CD14-positive monocyte (primary cell): ENCODE results near the gene CETP. TPM values are rescaled to one million over a fixed set of nuclear protein-coding genes. Genes with fewer than 3 reads are reported as not detected.

Experiments
- DNase-seq, 3 donors: peaks; one replicate each; pipeline ENCODE4 v3.0.0-alpha.2; 2011 to 2022
- H2AFZ ChIP-seq: 2 replicates; pipeline ENCODE4 v1.6.0; 2012; ENCODE audit warnings: mild to moderate bottlenecking, low read depth, low read length, inconsistent platforms; ENCODE audit not compliant: insufficient read depth, poor library complexity, severe bottlenecking
- H3K27ac ChIP-seq, 2 donors: 1 replicate in 1 of 2; 2 replicates in 1 of 2; pipeline ENCODE4 v1.5.1; 2012 to 2013; ENCODE audit warnings: low read length in 2 of 2, control low read depth in 1 of 2, inconsistent platforms in 1 of 2, low read depth in 1 of 2, mild to moderate bottlenecking in 1 of 2
- H3K27me3 ChIP-seq, 2 donors: one replicate each; pipeline versions ENCODE4 v1.6.0 to v1.6.1; 2011 to 2013; ENCODE audit warnings: low read length in 2 of 2; ENCODE audit not compliant: control insufficient read depth in 2 of 2, insufficient read depth in 2 of 2
- H3K36me3 ChIP-seq, 2 donors: replicated peaks in 1 of 2; 1 replicate in 1 of 2; 2 replicates in 1 of 2; pipeline versions ENCODE4 v1.5.1 to v1.6.1; 2012 to 2013; ENCODE audit warnings: low read length in 2 of 2, control low read depth in 1 of 2, inconsistent platforms in 1 of 2, mild to moderate bottlenecking in 1 of 2; ENCODE audit not compliant: insufficient read depth in 2 of 2, control insufficient read depth in 1 of 2
- H3K4me1 ChIP-seq, 2 donors: 1 replicate in 1 of 2; 2 replicates in 1 of 2; pipeline versions ENCODE4 v1.5.1 to v1.6.1; 2012 to 2013; ENCODE audit warnings: low read length in 2 of 2, control low read depth in 1 of 2, inconsistent platforms in 1 of 2, mild to moderate bottlenecking in 1 of 2, moderate library complexity in 1 of 2; ENCODE audit not compliant: insufficient read depth in 2 of 2, control insufficient read depth in 1 of 2
- H3K4me2 ChIP-seq: replicated peaks from 2 replicates; pipeline ENCODE3; 2012; ENCODE audit warnings: low read length, moderate library complexity, mild to moderate bottlenecking; ENCODE audit not compliant: poor library complexity, severe bottlenecking; ENCODE audit errors: extremely low read depth
- H3K4me3 ChIP-seq, 3 experiments: fragments of 200-600 bp in 1 of 3; sonication (generic) in 1 of 3; replicated peaks in 1 of 3; 1 replicate in 2 of 3; 2 replicates in 1 of 3; pipeline ENCODE4 v1.5.1; 2011 to 2013; ENCODE audit warnings: low read length in 3 of 3, mild to moderate bottlenecking in 3 of 3, control low read depth in 2 of 3, low read depth in 2 of 3, inconsistent platforms in 1 of 3, moderate library complexity in 1 of 3
- H3K79me2 ChIP-seq: 2 replicates; pipeline ENCODE4 v1.6.0; 2012; ENCODE audit warnings: mild to moderate bottlenecking, control low read depth, inconsistent platforms, low read length, moderate library complexity; ENCODE audit not compliant: insufficient read depth
- H3K9ac ChIP-seq: 2 replicates; pipeline ENCODE4 v1.6.0; 2017; ENCODE audit warnings: low read length, mild to moderate bottlenecking; ENCODE audit not compliant: insufficient read depth, poor library complexity, severe bottlenecking
- H3K9me3 ChIP-seq, 2 donors: replicated peaks in 1 of 2; 1 replicate in 1 of 2; 2 replicates in 1 of 2; pipeline versions ENCODE4 v1.5.1 to v1.6.1; 2012 to 2013; ENCODE audit warnings: low read length in 2 of 2, control low read depth in 1 of 2; ENCODE audit not compliant: control insufficient read depth in 1 of 2, insufficient read depth in 1 of 2
- H4K20me1 ChIP-seq: 2 replicates; pipeline ENCODE4 v1.6.0; 2012; ENCODE audit warnings: mild to moderate bottlenecking, low read length, control low read depth, moderate library complexity; ENCODE audit not compliant: insufficient read depth
- H3K27ac Mint-ChIP-seq, 7 donors: one replicate each; pipeline ENCODE4 v1.8.0; 2020; ENCODE audit warnings: mild to moderate bottlenecking in 7 of 7, mixed read lengths in 7 of 7, moderate library complexity in 6 of 7, inconsistent platforms in 2 of 7
- H3K27me3 Mint-ChIP-seq, 3 donors: one replicate each; pipeline ENCODE4 v1.8.0; 2021 to 2022; ENCODE audit warnings: low read depth in 3 of 3, mild to moderate bottlenecking in 3 of 3, mixed read lengths in 3 of 3, moderate library complexity in 3 of 3, inconsistent platforms in 1 of 3
- H3K36me3 Mint-ChIP-seq, 2 donors: one replicate each; pipeline ENCODE4 v1.8.0; 2020; ENCODE audit warnings: mixed read lengths in 2 of 2, inconsistent platforms in 1 of 2, mild to moderate bottlenecking in 1 of 2
- H3K4me1 Mint-ChIP-seq: one replicate; pipeline ENCODE4 v1.8.0; 2020; ENCODE audit warnings: mild to moderate bottlenecking, mixed read lengths
- H3K4me3 Mint-ChIP-seq, 2 donors: one replicate each; pipeline ENCODE4 v1.8.0; 2020; ENCODE audit warnings: mild to moderate bottlenecking in 2 of 2, mixed read lengths in 2 of 2, moderate library complexity in 1 of 2
- H3K9me3 Mint-ChIP-seq, 7 donors: one replicate each; pipeline ENCODE4 v1.8.0; 2020 to 2022; ENCODE audit warnings: mixed read lengths in 7 of 7, mild to moderate bottlenecking in 6 of 7, moderate library complexity in 6 of 7, inconsistent platforms in 2 of 7
- WGBS: methylation state at CpG from one replicate; pipeline ENCODE4 v1.1.5; 2013; ENCODE audit warnings: missing lambda C conversion rate; ENCODE audit not compliant: insufficient coverage; 5-methylcytosine and 5-hydroxymethylcytosine counted together
- intact Hi-C, 2 donors: fragments of 100-400 bp; cut with micrococcal nuclease; formaldehyde crosslinking; loops; one replicate each; pipeline versions ENCODE4 v1.15.0 to v1.15.1; 2023
- polyA plus RNA-seq, 3 donors: library from polyadenylated mRNA; depleted of rRNA in 1 of 3; unstranded in 2 of 3; stranded (reverse) in 1 of 3; fragments of 300-500 nt in 2 of 3; fragments of >200 nt in 1 of 3; fragmentation: Illumina TruSeq in 2 of 3; gene quantifications; 1 replicate in 2 of 3; 2 replicates in 1 of 3; pipeline ENCODE4 v1.2.3, GENCODE V29; 2012 to 2021
- TF ChIP-seq, protein P1 (sequence below): fragments of 200-600 bp; IDR thresholded peaks from one replicate; pipeline ENCODE4 v1.8.0; 2022; ENCODE audit warnings: antibody characterized with exemption, mild to moderate bottlenecking

The CETP gene
- polyA plus RNA-seq, 3 donors = 0.61 to 2.1 (median 1.3) TPM

DNA sequence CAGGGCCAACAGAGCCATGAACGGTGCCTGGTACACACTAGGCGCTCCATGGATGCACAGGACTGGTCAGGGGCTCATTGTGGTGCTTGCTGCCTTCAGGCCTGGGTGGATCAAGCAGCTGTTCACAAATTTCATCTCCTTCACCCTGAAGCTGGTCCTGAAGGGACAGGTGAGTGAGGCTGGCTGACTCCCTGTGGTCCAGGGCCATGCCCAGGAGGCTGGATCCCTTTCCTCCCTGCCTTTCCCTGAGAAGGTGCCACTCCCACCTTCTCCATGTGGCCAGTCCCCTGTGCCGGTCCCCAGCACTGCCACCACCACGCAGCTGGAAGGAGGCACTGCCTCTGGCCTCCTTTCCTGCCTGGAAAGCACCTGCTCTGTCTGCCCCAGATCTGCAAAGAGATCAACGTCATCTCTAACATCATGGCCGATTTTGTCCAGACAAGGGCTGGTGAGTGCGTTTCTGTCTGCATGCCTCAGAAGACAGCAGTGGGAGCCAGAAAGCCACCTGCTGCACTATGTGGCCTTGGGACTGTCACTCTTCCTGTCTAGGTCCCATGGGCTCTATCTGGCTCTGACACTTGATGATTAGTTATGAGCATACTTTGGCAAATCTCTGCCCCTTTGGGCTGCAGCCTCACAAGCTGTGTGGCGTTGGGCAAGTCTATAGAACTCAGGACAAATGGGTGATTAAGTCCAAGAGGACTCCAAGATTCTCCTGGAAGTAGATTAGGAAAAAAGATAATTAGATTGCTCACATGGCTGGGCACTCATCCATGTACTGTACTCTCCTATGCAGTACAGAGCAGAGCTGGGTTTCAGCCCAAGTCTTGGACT is 9.4 kb downstream of the CETP start:
- no peaks in the 10 kb centered on the region for H3K36me3 ChIP-seq
- H3K4me3 Mint-ChIP-seq = no peak overlapping the region
- H3K27ac Mint-ChIP-seq = no peak overlapping the region
- no peak overlapping the region for H3K27ac ChIP-seq
- H3K27me3 ChIP-seq = no peaks in the 10 kb centered on the region
- intact Hi-C loops = no loop called here
- H3K27me3 Mint-ChIP-seq = peaks cover 0 to 6% (median 3%) of the 10 kb centered on the region in 3 donors
- H3K9me3 ChIP-seq = no peaks in the 10 kb centered on the region
- 84% methylated on average over 8 of the region's 8 CpGs for WGBS
- H3K9ac ChIP-seq = no peak overlapping the region
- no peak overlapping the region for H2AFZ ChIP-seq
- H3K4me2 ChIP-seq = no peak overlapping the region
- H3K4me3 ChIP-seq = no peak overlapping the region
- H4K20me1 ChIP-seq = no peaks in the 10 kb centered on the region
- H3K36me3 Mint-ChIP-seq = no peaks in the 10 kb centered on the region
- TF ChIP-seq, protein P1, sequence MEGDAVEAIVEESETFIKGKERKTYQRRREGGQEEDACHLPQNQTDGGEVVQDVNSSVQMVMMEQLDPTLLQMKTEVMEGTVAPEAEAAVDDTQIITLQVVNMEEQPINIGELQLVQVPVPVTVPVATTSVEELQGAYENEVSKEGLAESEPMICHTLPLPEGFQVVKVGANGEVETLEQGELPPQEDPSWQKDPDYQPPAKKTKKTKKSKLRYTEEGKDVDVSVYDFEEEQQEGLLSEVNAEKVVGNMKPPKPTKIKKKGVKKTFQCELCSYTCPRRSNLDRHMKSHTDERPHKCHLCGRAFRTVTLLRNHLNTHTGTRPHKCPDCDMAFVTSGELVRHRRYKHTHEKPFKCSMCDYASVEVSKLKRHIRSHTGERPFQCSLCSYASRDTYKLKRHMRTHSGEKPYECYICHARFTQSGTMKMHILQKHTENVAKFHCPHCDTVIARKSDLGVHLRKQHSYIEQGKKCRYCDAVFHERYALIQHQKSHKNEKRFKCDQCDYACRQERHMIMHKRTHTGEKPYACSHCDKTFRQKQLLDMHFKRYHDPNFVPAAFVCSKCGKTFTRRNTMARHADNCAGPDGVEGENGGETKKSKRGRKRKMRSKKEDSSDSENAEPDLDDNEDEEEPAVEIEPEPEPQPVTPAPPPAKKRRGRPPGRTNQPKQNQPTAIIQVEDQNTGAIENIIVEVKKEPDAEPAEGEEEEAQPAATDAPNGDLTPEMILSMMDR = no peak
- no peak for DNase-seq
- peaks cover 57% of the 10 kb centered on the region for H3K4me1 Mint-ChIP-seq
- no peaks in the 10 kb centered on the region for H3K9me3 Mint-ChIP-seq
- peaks cover 41 to 43% of the 10 kb centered on the region in 2 donors for H3K4me1 ChIP-seq
- no peaks in the 10 kb centered on the region for H3K79me2 ChIP-seq

DNA sequence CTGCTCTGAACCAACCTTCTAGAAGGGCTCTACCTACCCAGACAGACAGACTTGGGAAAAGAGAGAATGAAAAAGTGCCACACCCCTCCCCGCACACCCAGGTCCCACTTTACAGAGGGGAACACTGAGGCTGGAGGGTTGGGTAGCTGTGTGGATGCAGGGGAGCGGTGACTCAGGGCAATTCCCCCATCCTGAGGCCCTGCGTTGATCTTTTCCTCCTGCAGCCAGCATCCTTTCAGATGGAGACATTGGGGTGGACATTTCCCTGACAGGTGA is 10.0 kb downstream of the CETP start:
- H3K27me3 ChIP-seq = no peaks in the 10 kb centered on the region
- Mint-ChIP-seq H3K4me3 (no peak overlapping the region), H3K27me3 (peaks cover 0 to 6% (median 4%) of the 10 kb centered on the region in 3 donors), H3K36me3 (no peaks in the 10 kb centered on the region), H3K4me1 (peaks cover 56% of the 10 kb centered on the region), H3K27ac (no peak overlapping the region), H3K9me3 (no peaks in the 10 kb centered on the region)
- H3K4me3 ChIP-seq = no peak overlapping the region
- no peak for DNase-seq
- peaks cover 36 to 38% of the 10 kb centered on the region in 2 donors for H3K4me1 ChIP-seq
- no peak overlapping the region for H3K4me2 ChIP-seq
- no peaks in the 10 kb centered on the region for H3K9me3 ChIP-seq
- H3K79me2 ChIP-seq = no peaks in the 10 kb centered on the region
- H4K20me1 ChIP-seq = no peaks in the 10 kb centered on the region
- H3K36me3 ChIP-seq = no peaks in the 10 kb centered on the region
- WGBS = no CpG with 5 or more reads among the region's 3 CpGs
- no peak overlapping the region for H3K9ac ChIP-seq
- intact Hi-C loops = no loop called here
- H2AFZ ChIP-seq = no peak overlapping the region
- no peak overlapping the region for H3K27ac ChIP-seq
- TF ChIP-seq, protein P1 = no peak
